ENCODE data around the gene CACTIN. TPM values are rescaled to one million over a fixed set of nuclear protein-coding genes. Genes with fewer than 3 reads are reported as not detected.
"Not testable (repeated sequence)": the region's sequence is repeated elsewhere in the genome, so short reads cannot be mapped to it uniquely, and the experiment has no call there.

Gene CACTIN
- polyA plus RNA-seq, 1 donor (not counting 4 experiments of a cell fraction or from before 2014, with no cell fraction given) = 10.8 TPM

- TF ChIP-seq EZH2 (IDR thresholded peaks at IDR 0.05; ENCODE audit: low read length) = peak; percentile 68
- TF ChIP-seq CTCF (optimal IDR thresholded peaks at IDR 0.05 in 1 of 3, IDR thresholded peaks at IDR 0.05 in 1 of 3, conservative IDR thresholded peaks at IDR 0.05 in 1 of 3; ENCODE audit: extremely low read depth in 1 of 3, insufficient read depth in 2 of 3, low read length in 3 of 3) = no peak
- Histone ChIP-seq H3K9ac (ENCODE audit: control insufficient read depth, extremely low read depth, insufficient read depth, low read length) (no peak within 1 kb of the TSS), H3K79me2 (ENCODE audit: control insufficient read depth, insufficient read depth, low read length) (no peaks in the 10 kb centered on the region), H3K27ac (ENCODE audit: control insufficient read depth, insufficient read depth, low read length) (no peak within 1 kb of the TSS), H3K4me1 (ENCODE audit: control insufficient read depth, extremely low read depth, insufficient read depth, low read length) (no peaks in the 10 kb centered on the region), H3K4me3 (ENCODE audit: control insufficient read depth in 2 of 3, extremely low read depth in 1 of 3, insufficient read depth in 2 of 3, low read depth in 1 of 3, low read length in 3 of 3) (no peak within 1 kb of the TSS), H4K20me1 (ENCODE audit: control insufficient read depth, extremely low read depth, insufficient read depth, low read length) (no peaks in the 10 kb centered on the region), H3K9me3 (ENCODE audit: control insufficient read depth, low read depth, low read length) (no peaks in the 10 kb centered on the region), H2AFZ (ENCODE audit: control insufficient read depth, low read length) (no peak within 1 kb of the TSS), H3K9me1 (ENCODE audit: control insufficient read depth, extremely low read depth, insufficient read depth, low read length) (no peaks in the 10 kb centered on the region), H3K4me2 (ENCODE audit: control insufficient read depth, extremely low read depth, insufficient read depth, low read depth, low read length) (no peak within 1 kb of the TSS), H3K27me3 (ENCODE audit: control insufficient read depth, extremely low read depth, insufficient read depth, low read length) (peaks cover 28% of the 10 kb centered on the region), H3K36me3 (ENCODE audit: control insufficient read depth in 2 of 2, extremely low read depth in 1 of 2, insufficient read depth in 2 of 2, low read length in 2 of 2) (no peaks in the 10 kb centered on the region)
- FAIRE-seq (no peak), DNase-seq (ENCODE audit: low read depth, low spot score) (no peak)
- dilution Hi-C loops (cut with MboI; ENCODE audit: extremely low pct_ligation_motif_present, low sequenced_read_pairs) = no loop called here
Measured at GRCh38 chr19:3585301-3586126, 41.1 kb downstream of the CACTIN start, which contains the start of gene GIPC3. TSS of gene GIPC3 (plus strand) at chr19:3585478. CDS start at chr19:3585598, 120 bp downstream.

GRCh38 chr19:3584036-3584802, 42.4 kb downstream of the CACTIN start:
- H3K9me1 ChIP-seq (ENCODE audit: control insufficient read depth, extremely low read depth, insufficient read depth, low read length); H2AFZ ChIP-seq (ENCODE audit: control insufficient read depth, low read length); FAIRE-seq; H3K79me2 ChIP-seq (ENCODE audit: control insufficient read depth, insufficient read depth, low read length); H3K4me3 ChIP-seq (ENCODE audit: control insufficient read depth in 2 of 3, extremely low read depth in 1 of 3, insufficient read depth in 2 of 3, low read depth in 1 of 3, low read length in 3 of 3); dilution Hi-C loops (cut with MboI; ENCODE audit: extremely low pct_ligation_motif_present, low sequenced_read_pairs); DNase-seq (ENCODE audit: low read depth, low spot score); H3K4me1 ChIP-seq (ENCODE audit: control insufficient read depth, extremely low read depth, insufficient read depth, low read length); H3K9me3 ChIP-seq (ENCODE audit: control insufficient read depth, low read depth, low read length); H4K20me1 ChIP-seq (ENCODE audit: control insufficient read depth, extremely low read depth, insufficient read depth, low read length); H3K9ac ChIP-seq (ENCODE audit: control insufficient read depth, extremely low read depth, insufficient read depth, low read length); H3K27ac ChIP-seq (ENCODE audit: control insufficient read depth, insufficient read depth, low read length); H3K4me2 ChIP-seq (ENCODE audit: control insufficient read depth, extremely low read depth, insufficient read depth, low read depth, low read length); H3K36me3 ChIP-seq (ENCODE audit: control insufficient read depth in 2 of 2, extremely low read depth in 1 of 2, insufficient read depth in 2 of 2, low read length in 2 of 2): not testable (repeated sequence)
- H3K27me3 ChIP-seq (ENCODE audit: control insufficient read depth, extremely low read depth, insufficient read depth, low read length) = peaks cover 28% of the 10 kb centered on the region

- H3K9ac ChIP-seq (ENCODE audit: control insufficient read depth, extremely low read depth, insufficient read depth, low read length); H3K36me3 ChIP-seq (ENCODE audit: control insufficient read depth in 2 of 2, extremely low read depth in 1 of 2, insufficient read depth in 2 of 2, low read length in 2 of 2); dilution Hi-C loops (cut with MboI; ENCODE audit: extremely low pct_ligation_motif_present, low sequenced_read_pairs); H3K4me2 ChIP-seq (ENCODE audit: control insufficient read depth, extremely low read depth, insufficient read depth, low read depth, low read length); H3K79me2 ChIP-seq (ENCODE audit: control insufficient read depth, insufficient read depth, low read length); H3K9me1 ChIP-seq (ENCODE audit: control insufficient read depth, extremely low read depth, insufficient read depth, low read length); H2AFZ ChIP-seq (ENCODE audit: control insufficient read depth, low read length); H3K27ac ChIP-seq (ENCODE audit: control insufficient read depth, insufficient read depth, low read length); H4K20me1 ChIP-seq (ENCODE audit: control insufficient read depth, extremely low read depth, insufficient read depth, low read length); FAIRE-seq; H3K4me3 ChIP-seq (ENCODE audit: control insufficient read depth in 2 of 3, extremely low read depth in 1 of 3, insufficient read depth in 2 of 3, low read depth in 1 of 3, low read length in 3 of 3); H3K9me3 ChIP-seq (ENCODE audit: control insufficient read depth, low read depth, low read length); H3K4me1 ChIP-seq (ENCODE audit: control insufficient read depth, extremely low read depth, insufficient read depth, low read length); DNase-seq (ENCODE audit: low read depth, low spot score): not testable (repeated sequence)
- peaks cover 25% of the 10 kb centered on the region for H3K27me3 ChIP-seq (ENCODE audit: control insufficient read depth, extremely low read depth, insufficient read depth, low read length)
Measured at GRCh38 chr19:3581792-3582191, 44.8 kb downstream of the CACTIN start.
